Fibroblast of gingiva (primary cell): ENCODE data around the gene ZFAND3.

Experiments
- DNase-seq: peaks from one replicate; pipeline ENCODE4 v3.0.0-alpha.2; 2011; ENCODE audit warnings: low read depth

The ZFAND3 gene

GRCh38 chr6:37827603-37828265 is 8.2 kb downstream of the ZFAND3 start:
- no peak for DNase-seq

GRCh38 chr6:37830225-37830624 is 10.7 kb downstream of the ZFAND3 start:
- DNase-seq, result no peak

- no peak for DNase-seq
These were observed 11.9 kb downstream of the ZFAND3 start for GRCh38 chr6:37831457-37831856.

GRCh38 chr6:37835923-37836322 is 16.4 kb downstream of the ZFAND3 start:
- DNase-seq, result no peak

- peak; percentile 68 for DNase-seq
These were observed 18.8 kb downstream of the ZFAND3 start for GRCh38 chr6:37838219-37838921.

GRCh38 chr6:37840143-37840939 is 20.8 kb downstream of the ZFAND3 start:
- DNase-seq, result no peak

GRCh38 chr6:37840940-37841300 is 21.4 kb downstream of the ZFAND3 start:
- DNase-seq, result no peak

- no peak for DNase-seq
These were observed 25.7 kb downstream of the ZFAND3 start for GRCh38 chr6:37845026-37845911.

- DNase-seq, result no peak
These were observed 26.4 kb downstream of the ZFAND3 start for GRCh38 chr6:37845930-37846329.

GRCh38 chr6:37847704-37848103 is 28.2 kb downstream of the ZFAND3 start:
- no peak for DNase-seq

GRCh38 chr6:37848371-37848770 is 28.8 kb downstream of the ZFAND3 start:
- no peak for DNase-seq

GRCh38 chr6:37850260-37850659 is 30.7 kb downstream of the ZFAND3 start:
- no peak for DNase-seq

- DNase-seq, result no peak
These were observed 31.3 kb downstream of the ZFAND3 start for GRCh38 chr6:37850728-37851285.

GRCh38 chr6:37851997-37852524 is 32.5 kb downstream of the ZFAND3 start:
- DNase-seq, result no peak

GRCh38 chr6:37856285-37856684 is 36.8 kb downstream of the ZFAND3 start:
- no peak for DNase-seq

GRCh38 chr6:37858363-37858762 is 38.8 kb downstream of the ZFAND3 start:
- DNase-seq, result no peak

GRCh38 chr6:37860226-37860839 is 40.8 kb downstream of the ZFAND3 start:
- peak; percentile 33 for DNase-seq

- DNase-seq, result no peak
These were observed 41.9 kb downstream of the ZFAND3 start for GRCh38 chr6:37861452-37861851.

- no peak for DNase-seq
These were observed 42.9 kb downstream of the ZFAND3 start for GRCh38 chr6:37862430-37862829.

GRCh38 chr6:37862992-37863391 is 43.5 kb downstream of the ZFAND3 start:
- DNase-seq, result peak; percentile 17

GRCh38 chr6:37864250-37864649 is 44.7 kb downstream of the ZFAND3 start:
- no peak for DNase-seq
